GM23338 (cell line): ENCODE measurements around the gene LIPJ. TPM values are rescaled to one million over a fixed set of nuclear protein-coding genes. Genes with fewer than 3 reads are reported as not detected.

ENCODE experiments used
- ATAC-seq: fragments of 200-7000 bp; cut with Tn5 transposase; 3 replicates; pipeline ENCODE4 v1.9.1; 2020
- DNase-seq: peaks from one replicate; pipeline ENCODE4 v3.0.0-alpha.2; 2015; ENCODE audit warnings: low spot score
- H2AFZ ChIP-seq: fragments of 200-600 bp; sonication (generic); 2 replicates; pipeline ENCODE4 v1.8.0; 2016; ENCODE audit warnings: antibody characterized with exemption, mild to moderate bottlenecking, moderate library complexity
- H3F3A ChIP-seq: fragments of 200-600 bp; sonication (generic); replicated peaks from 2 replicates; pipeline ENCODE4 v1.8.0; 2017; ENCODE audit warnings: antibody characterized with exemption, mixed run types, low read depth
- H3K27ac ChIP-seq: fragments of 200-600 bp; sonication (generic); 2 replicates; pipeline ENCODE4 v1.6.1; 2016; ENCODE audit warnings: low read depth
- H3K27me3 ChIP-seq: fragments of 200-600 bp; sonication (generic); 2 replicates; pipeline ENCODE4 v1.8.0; 2016; ENCODE audit warnings: mild to moderate bottlenecking, mixed run types, moderate library complexity; ENCODE audit not compliant: insufficient read depth
- H3K36me3 ChIP-seq: fragments of 200-600 bp; sonication (generic); 2 replicates; pipeline ENCODE4 v1.8.0; 2016; ENCODE audit warnings: mild to moderate bottlenecking; ENCODE audit not compliant: insufficient read depth
- H3K4me1 ChIP-seq: fragments of 200-600 bp; sonication (generic); 2 replicates; pipeline ENCODE4 v1.8.0; 2016; ENCODE audit warnings: mild to moderate bottlenecking, moderate library complexity; ENCODE audit not compliant: insufficient read depth
- H3K4me2 ChIP-seq: fragments of 200-600 bp; sonication (generic); 2 replicates; pipeline ENCODE4 v1.7.1; 2017; ENCODE audit warnings: mixed run types
- H3K4me3 ChIP-seq: fragments of 200-600 bp; sonication (generic); 2 replicates; pipeline ENCODE4 v1.6.1; 2016; ENCODE audit warnings: mixed run types
- H3K79me2 ChIP-seq: fragments of 200-600 bp; sonication (generic); replicated peaks from 2 replicates; pipeline ENCODE4 v1.8.0; 2017; ENCODE audit warnings: mild to moderate bottlenecking; ENCODE audit not compliant: insufficient read depth
- H3K9me2 ChIP-seq: fragments of 200-600 bp; sonication (generic); 2 replicates; pipeline ENCODE4 v1.8.0; 2017; ENCODE audit not compliant: insufficient read depth
- H4K20me1 ChIP-seq: fragments of 200-600 bp; sonication (generic); replicated peaks from 2 replicates; pipeline ENCODE4 v1.8.0; 2017; ENCODE audit warnings: mild to moderate bottlenecking; ENCODE audit not compliant: insufficient read depth
- H3K27ac Mint-ChIP-seq: 2 replicates; pipeline ENCODE4 v1.8.0; 2020; ENCODE audit warnings: inconsistent platforms, mild to moderate bottlenecking, moderate library complexity, mixed read lengths
- H3K27me3 Mint-ChIP-seq: 3 replicates; pipeline ENCODE4 v1.8.0; 2022; ENCODE audit warnings: low read depth, mild to moderate bottlenecking, moderate library complexity, mixed read lengths, inconsistent platforms; ENCODE audit not compliant: insufficient read depth, poor library complexity
- H3K36me3 Mint-ChIP-seq: 3 replicates; pipeline ENCODE4 v1.8.0; 2021; ENCODE audit warnings: low read depth, mild to moderate bottlenecking, inconsistent platforms, moderate library complexity, mixed read lengths
- H3K4me1 Mint-ChIP-seq: 3 replicates; pipeline ENCODE4 v1.8.0; 2020; ENCODE audit warnings: mild to moderate bottlenecking, inconsistent platforms, mixed read lengths
- H3K4me3 Mint-ChIP-seq: 3 replicates; pipeline ENCODE4 v1.8.0; 2021; ENCODE audit warnings: moderate library complexity, mild to moderate bottlenecking, inconsistent platforms, mixed read lengths
- H3K9me3 Mint-ChIP-seq: 3 replicates; pipeline ENCODE4 v1.8.0; 2020; ENCODE audit warnings: moderate library complexity, mild to moderate bottlenecking, inconsistent platforms, mixed read lengths
- CREB1 ChIP-seq: fragments of 250-450 bp; sonication (Bioruptor Pico); IDR thresholded peaks from 2 replicates; pipeline ENCODE4 v1.5.0; 2020; ENCODE audit warnings: low read depth, mild to moderate bottlenecking, moderate library complexity
- CTCF ChIP-seq, 2 experiments: fragments of 200-600 bp in 1 of 2; sonication (generic) in 1 of 2; conservative IDR thresholded peaks; 2 replicates each; pipeline versions ENCODE4 v1.5.1 to v1.6.1; 2016 to 2017; ENCODE audit warnings: antibody characterized with exemption in 2 of 2, low read depth in 2 of 2, mild to moderate bottlenecking in 2 of 2, moderate library complexity in 1 of 2
- ETS1 ChIP-seq: IDR thresholded peaks from 2 replicates; pipeline ENCODE4 v1.6.1; 2016; ENCODE audit warnings: antibody characterized with exemption
- EZH2 ChIP-seq: fragments of 200-600 bp; sonication (generic); IDR thresholded peaks from one replicate; pipeline ENCODE4 v1.8.0; 2017; ENCODE audit warnings: antibody characterized with exemption, mild to moderate bottlenecking, low read depth; ENCODE audit not compliant: unreplicated experiment
- EZH2phosphoT487 ChIP-seq: fragments of 200-600 bp; sonication (generic); IDR thresholded peaks from one replicate; pipeline ENCODE4 v1.8.1; 2018; ENCODE audit warnings: antibody characterized with exemption; ENCODE audit not compliant: unreplicated experiment
- JUNB ChIP-seq: IDR thresholded peaks from one replicate; pipeline ENCODE4 v1.6.1; 2016; ENCODE audit warnings: antibody characterized with exemption; ENCODE audit not compliant: unreplicated experiment
- NANOG ChIP-seq: IDR thresholded peaks from 2 replicates; pipeline ENCODE4 v1.6.1; 2016; ENCODE audit warnings: antibody characterized with exemption, borderline replicate concordance
- POLR2AphosphoS5 ChIP-seq: IDR thresholded peaks from 2 replicates; pipeline ENCODE4 v1.6.1; 2016; ENCODE audit warnings: antibody characterized with exemption, low read depth
- REST ChIP-seq: IDR thresholded peaks from one replicate; pipeline ENCODE4 v1.6.1; 2018; ENCODE audit warnings: antibody characterized with exemption; ENCODE audit not compliant: unreplicated experiment
- STAT1 ChIP-seq: IDR thresholded peaks from one replicate; pipeline ENCODE4 v1.6.1; 2016; ENCODE audit warnings: antibody characterized with exemption; ENCODE audit not compliant: unreplicated experiment
- ZNF114 ChIP-seq: fragments of 250-450 bp; sonication (Bioruptor Pico); IDR thresholded peaks from 2 replicates; pipeline ENCODE4 v1.5.0; 2020; ENCODE audit warnings: mild to moderate bottlenecking, moderate library complexity
- ZNF331 ChIP-seq: fragments of 250-450 bp; sonication (Bioruptor Pico); IDR thresholded peaks from 2 replicates; pipeline ENCODE4 v1.5.0; 2020; ENCODE audit warnings: low read depth, mild to moderate bottlenecking, moderate library complexity
- ZNF462 ChIP-seq: fragments of 250-450 bp; sonication (Bioruptor Pico); IDR thresholded peaks from 2 replicates; pipeline ENCODE4 v1.5.0; 2020; ENCODE audit warnings: mild to moderate bottlenecking, moderate library complexity
- polyA plus RNA-seq: library from polyadenylated mRNA; unstranded; fragments of >200 nt; fragmentation: Nextera tagmentation; extraction: Ambion mirVana; gene quantifications from 2 replicates; pipeline ENCODE4 v1.2.1, GENCODE V29; 2016
- total RNA-seq: library from RNA; depleted of rRNA; stranded (reverse); fragments of >200 nt; shearing (Covaris generic); gene quantifications from 2 replicates; pipeline ENCODE4 v1.2.3, GENCODE V29; 2014

The LIPJ gene
- total and polyA plus RNA-seq, 2 experiments from 2014 or later: 0.14 TPM; not detected in 1

- Mint-ChIP-seq H3K9me3 (no peaks in the 10 kb centered on the region), H3K36me3 (no peaks in the 10 kb centered on the region), H3K4me3 (no peak overlapping the region), H3K27ac (no peak overlapping the region), H3K27me3 (peaks cover 3% of the 10 kb centered on the region), H3K4me1 (peaks cover 4% of the 10 kb centered on the region)
- Histone ChIP-seq H4K20me1 (no peaks in the 10 kb centered on the region), H3K9me2 (no peaks in the 10 kb centered on the region), H3K36me3 (no peaks in the 10 kb centered on the region), H3F3A (no peaks in the 10 kb centered on the region), H3K4me1 (no peaks in the 10 kb centered on the region; the same call in 1 of the 2 replicates), H2AFZ (no peak overlapping the region), H3K27me3 (no peaks in the 10 kb centered on the region), H3K4me2 (no peak overlapping the region), H3K27ac (no peak overlapping the region), H3K79me2 (no peaks in the 10 kb centered on the region), H3K4me3 (no peak overlapping the region)
- DNase-seq (no peak), ATAC-seq (no peak)
- TF ChIP-seq NANOG: no peak
- TF ChIP-seq ZNF114: no peak
- TF ChIP-seq JUNB: no peak
- TF ChIP-seq REST: no peak
- no peak for TF ChIP-seq ZNF331 (CRISPR knock-in tag)
- no peak for TF ChIP-seq EZH2phosphoT487
- TF ChIP-seq ZNF462 (CRISPR knock-in tag): no peak
- no peak for TF ChIP-seq CTCF (conservative IDR thresholded peaks at IDR 0.05; ENCODE audit: low read depth in 2 of 2)
- no peak for TF ChIP-seq POLR2AphosphoS5
- no peak for TF ChIP-seq STAT1
- no peak for TF ChIP-seq CREB1 (CRISPR knock-in tag)
- no peak for TF ChIP-seq ETS1
- TF ChIP-seq EZH2: no peak
Measured at GRCh38 chr10:88542522-88542921, 44.0 kb upstream of the LIPJ start.
